GM23338 (cell line): ENCODE results near the gene ZNF621. TPM values are rescaled to one million over a fixed set of nuclear protein-coding genes. Genes with fewer than 3 reads are reported as not detected.
A peak's percentile ranks its signal among the peaks of the same experiment; 100 is the strongest.

Experiments used
- ATAC-seq: fragments of 200-7000 bp; cut with Tn5 transposase; 3 replicates; pipeline ENCODE4 v1.9.1; 2020
- DNase-seq: peaks from one replicate; pipeline ENCODE4 v3.0.0-alpha.2; 2015; ENCODE audit warnings: low spot score
- H2AFZ ChIP-seq: fragments of 200-600 bp; sonication (generic); 2 replicates; pipeline ENCODE4 v1.8.0; 2016; ENCODE audit warnings: antibody characterized with exemption, mild to moderate bottlenecking, moderate library complexity
- H3F3A ChIP-seq: fragments of 200-600 bp; sonication (generic); replicated peaks from 2 replicates; pipeline ENCODE4 v1.8.0; 2017; ENCODE audit warnings: antibody characterized with exemption, mixed run types, low read depth
- H3K27ac ChIP-seq: fragments of 200-600 bp; sonication (generic); 2 replicates; pipeline ENCODE4 v1.6.1; 2016; ENCODE audit warnings: low read depth
- H3K27me3 ChIP-seq: fragments of 200-600 bp; sonication (generic); 2 replicates; pipeline ENCODE4 v1.8.0; 2016; ENCODE audit warnings: mild to moderate bottlenecking, mixed run types, moderate library complexity; ENCODE audit not compliant: insufficient read depth
- H3K36me3 ChIP-seq: fragments of 200-600 bp; sonication (generic); 2 replicates; pipeline ENCODE4 v1.8.0; 2016; ENCODE audit warnings: mild to moderate bottlenecking; ENCODE audit not compliant: insufficient read depth
- H3K4me1 ChIP-seq: fragments of 200-600 bp; sonication (generic); 2 replicates; pipeline ENCODE4 v1.8.0; 2016; ENCODE audit warnings: mild to moderate bottlenecking, moderate library complexity; ENCODE audit not compliant: insufficient read depth
- H3K4me2 ChIP-seq: fragments of 200-600 bp; sonication (generic); 2 replicates; pipeline ENCODE4 v1.7.1; 2017; ENCODE audit warnings: mixed run types
- H3K4me3 ChIP-seq: fragments of 200-600 bp; sonication (generic); 2 replicates; pipeline ENCODE4 v1.6.1; 2016; ENCODE audit warnings: mixed run types
- H3K79me2 ChIP-seq: fragments of 200-600 bp; sonication (generic); replicated peaks from 2 replicates; pipeline ENCODE4 v1.8.0; 2017; ENCODE audit warnings: mild to moderate bottlenecking; ENCODE audit not compliant: insufficient read depth
- H3K9me2 ChIP-seq: fragments of 200-600 bp; sonication (generic); 2 replicates; pipeline ENCODE4 v1.8.0; 2017; ENCODE audit not compliant: insufficient read depth
- H4K20me1 ChIP-seq: fragments of 200-600 bp; sonication (generic); replicated peaks from 2 replicates; pipeline ENCODE4 v1.8.0; 2017; ENCODE audit warnings: mild to moderate bottlenecking; ENCODE audit not compliant: insufficient read depth
- H3K27ac Mint-ChIP-seq: 2 replicates; pipeline ENCODE4 v1.8.0; 2020; ENCODE audit warnings: inconsistent platforms, mild to moderate bottlenecking, moderate library complexity, mixed read lengths
- H3K27me3 Mint-ChIP-seq: 3 replicates; pipeline ENCODE4 v1.8.0; 2022; ENCODE audit warnings: low read depth, mild to moderate bottlenecking, moderate library complexity, mixed read lengths, inconsistent platforms; ENCODE audit not compliant: insufficient read depth, poor library complexity
- H3K36me3 Mint-ChIP-seq: 3 replicates; pipeline ENCODE4 v1.8.0; 2021; ENCODE audit warnings: low read depth, mild to moderate bottlenecking, inconsistent platforms, moderate library complexity, mixed read lengths
- H3K4me1 Mint-ChIP-seq: 3 replicates; pipeline ENCODE4 v1.8.0; 2020; ENCODE audit warnings: mild to moderate bottlenecking, inconsistent platforms, mixed read lengths
- H3K4me3 Mint-ChIP-seq: 3 replicates; pipeline ENCODE4 v1.8.0; 2021; ENCODE audit warnings: moderate library complexity, mild to moderate bottlenecking, inconsistent platforms, mixed read lengths
- H3K9me3 Mint-ChIP-seq: 3 replicates; pipeline ENCODE4 v1.8.0; 2020; ENCODE audit warnings: moderate library complexity, mild to moderate bottlenecking, inconsistent platforms, mixed read lengths
- CTCF ChIP-seq, 2 experiments: fragments of 200-600 bp in 1 of 2; sonication (generic) in 1 of 2; conservative IDR thresholded peaks; 2 replicates each; pipeline versions ENCODE4 v1.5.1 to v1.6.1; 2016 to 2017; ENCODE audit warnings: antibody characterized with exemption in 2 of 2, low read depth in 2 of 2, mild to moderate bottlenecking in 2 of 2, moderate library complexity in 1 of 2
- STAT1 ChIP-seq: IDR thresholded peaks from one replicate; pipeline ENCODE4 v1.6.1; 2016; ENCODE audit warnings: antibody characterized with exemption; ENCODE audit not compliant: unreplicated experiment
- ZNF462 ChIP-seq: fragments of 250-450 bp; sonication (Bioruptor Pico); IDR thresholded peaks from 2 replicates; pipeline ENCODE4 v1.5.0; 2020; ENCODE audit warnings: mild to moderate bottlenecking, moderate library complexity
- polyA plus RNA-seq: library from polyadenylated mRNA; unstranded; fragments of >200 nt; fragmentation: Nextera tagmentation; extraction: Ambion mirVana; gene quantifications from 2 replicates; pipeline ENCODE4 v1.2.1, GENCODE V29; 2016
- total RNA-seq: library from RNA; depleted of rRNA; stranded (reverse); fragments of >200 nt; shearing (Covaris generic); gene quantifications from 2 replicates; pipeline ENCODE4 v1.2.3, GENCODE V29; 2014

The ZNF621 gene
- total and polyA plus RNA-seq, 2 experiments from 2014 or later, result 6.3 to 12.1 TPM

GRCh38 chr3:40584625-40585189, 59.9 kb downstream of the ZNF621 start:
- peaks cover 22% of the 10 kb centered on the region for H3K4me1 Mint-ChIP-seq
- H3K4me3 ChIP-seq, result peak overlapping the region; percentile 52
- peak overlapping the region; percentile 76 for H3K4me2 ChIP-seq
- H3K27ac Mint-ChIP-seq, result no peak overlapping the region
- peaks cover 13% of the 10 kb centered on the region for H3K27me3 Mint-ChIP-seq
- H3K79me2 ChIP-seq, result no peaks in the 10 kb centered on the region
- H3K4me3 Mint-ChIP-seq, result peak overlapping the region; percentile 57
- no peaks in the 10 kb centered on the region for H3F3A ChIP-seq
- H2AFZ ChIP-seq, result peak overlapping the region; percentile 82; the same call in 1 of the 2 replicates
- no peaks in the 10 kb centered on the region for H3K36me3 ChIP-seq
- peaks cover 18% of the 10 kb centered on the region for H3K4me1 ChIP-seq
- no peaks in the 10 kb centered on the region for H3K9me3 Mint-ChIP-seq
- H3K36me3 Mint-ChIP-seq, result no peaks in the 10 kb centered on the region
- H3K27me3 ChIP-seq, result 0 out of 2 replicates have a peak, but pooled peaks cover 4% of the 10 kb centered on the region
- peak; percentile 87 for DNase-seq
- ATAC-seq, result peak; percentile 88
- peak; percentile 97 to 99 for TF ChIP-seq CTCF (conservative IDR thresholded peaks at IDR 0.05; ENCODE audit: low read depth in 2 of 2)
- peak; percentile 69; the same call in 1 of the 2 replicates for TF ChIP-seq ZNF462 (CRISPR knock-in tag)
- TF ChIP-seq STAT1, result no peak
- H3K9me2 ChIP-seq, result no peaks in the 10 kb centered on the region
- no peak overlapping the region for H3K27ac ChIP-seq
- H4K20me1 ChIP-seq, result no peaks in the 10 kb centered on the region
